PFSK-1 (cell line): ENCODE measurements around the gene ZNF530.

Source experiments
- POLR2AphosphoS5 ChIP-seq: IDR thresholded peaks from 2 replicates; pipeline ENCODE4 v1.6.1; 2012; ENCODE audit warnings: low read depth, mild to moderate bottlenecking, control low read depth, low read length, moderate library complexity
- REST ChIP-seq, 2 experiments: IDR thresholded peaks; 2 replicates each; pipeline versions ENCODE4 v1.6.1 to v1.8.0; 2011 to 2012; ENCODE audit warnings: low read depth in 2 of 2, low read length in 2 of 2, control low read depth in 1 of 2, inconsistent platforms in 1 of 2, mild to moderate bottlenecking in 1 of 2, moderate library complexity in 1 of 2; ENCODE audit not compliant: insufficient read depth in 1 of 2
- SIN3A ChIP-seq: IDR thresholded peaks from 2 replicates; pipeline ENCODE4 v1.6.1; 2012; ENCODE audit warnings: mild to moderate bottlenecking, low read length, moderate library complexity, borderline replicate concordance; ENCODE audit not compliant: insufficient read depth
- TAF1 ChIP-seq: IDR thresholded peaks from 2 replicates; pipeline ENCODE4 v1.6.1; 2012; ENCODE audit warnings: low read length, control low read depth, borderline replicate concordance; ENCODE audit not compliant: insufficient read depth

- no peak for TF ChIP-seq REST (IDR thresholded peaks at IDR 0.05; ENCODE audit: insufficient read depth in 1 of 2, low read depth in 2 of 2, low read length in 2 of 2)
- peak; percentile 50; the same call in 1 of the 2 replicates for TF ChIP-seq POLR2AphosphoS5
- no peak for TF ChIP-seq TAF1
- TF ChIP-seq SIN3A = no peak
Measured at GRCh38 chr19:57578487-57579205, 21.0 kb upstream of the ZNF530 start, which contains the start of gene ZNF416.
